ENCODE measurements around the gene CCDC68.

The CCDC68 gene

GRCh38 chr18:54961016-54961423, 1.8 kb upstream of the CCDC68 start:
- DNase-seq (ENCODE audit: low read depth), result no peak

GRCh38 chr18:54960197-54960596, 936 bp upstream of the CCDC68 start:
- DNase-seq (ENCODE audit: low read depth), result no peak

GRCh38 chr18:54957996-54958395, 1.3 kb downstream of the CCDC68 start:
- peak; percentile 22 for DNase-seq (ENCODE audit: low read depth)

DNA sequence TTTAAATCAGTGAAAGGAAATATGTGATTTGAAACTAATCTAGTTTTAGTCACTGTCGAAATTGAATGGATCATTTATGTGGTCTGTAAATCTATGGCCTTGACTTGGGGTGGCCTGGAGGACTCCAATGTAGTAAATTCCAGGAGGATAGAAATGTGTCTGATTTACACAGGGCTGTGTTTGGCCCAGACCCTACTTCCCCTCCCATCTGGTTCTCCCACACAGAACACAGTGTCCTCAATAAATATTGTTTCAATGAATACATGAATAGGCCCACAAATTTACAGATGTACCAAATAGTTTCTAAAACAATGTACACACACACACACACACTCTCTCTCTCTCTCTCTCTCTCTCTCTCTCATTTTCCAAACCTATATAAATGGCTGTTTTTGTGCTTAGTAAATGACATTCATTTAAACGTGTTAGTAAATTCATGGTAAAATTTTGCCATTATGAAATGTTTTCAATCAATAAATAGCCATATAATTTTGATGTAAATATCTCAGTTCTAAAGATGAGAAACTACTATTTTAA, 1.9 kb downstream of the CCDC68 start:
- no peak for DNase-seq (ENCODE audit: low read depth)

DNA sequence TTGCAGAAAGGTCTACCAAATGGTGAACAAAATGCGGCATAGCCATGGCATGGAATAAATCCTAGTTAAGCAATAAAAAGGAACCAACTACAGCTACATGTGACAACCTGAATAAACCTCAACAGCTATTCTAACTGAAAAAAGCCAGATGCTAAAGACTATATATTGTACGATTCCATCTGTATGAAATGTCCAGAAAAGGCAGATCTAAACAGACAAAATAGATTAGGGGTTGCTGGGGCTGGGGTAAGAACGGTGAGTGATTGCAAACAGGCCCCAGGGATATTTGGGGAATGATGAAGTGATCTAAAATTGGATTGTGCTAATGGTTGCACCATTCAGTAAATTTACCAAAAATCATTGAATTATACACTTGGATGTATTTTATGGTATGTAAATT, 2.8 kb downstream of the CCDC68 start:
- no peak for DNase-seq (ENCODE audit: low read depth)

GRCh38 chr18:54952026-54952425, 7.2 kb downstream of the CCDC68 start:
- DNase-seq (ENCODE audit: low read depth), result no peak

DNA sequence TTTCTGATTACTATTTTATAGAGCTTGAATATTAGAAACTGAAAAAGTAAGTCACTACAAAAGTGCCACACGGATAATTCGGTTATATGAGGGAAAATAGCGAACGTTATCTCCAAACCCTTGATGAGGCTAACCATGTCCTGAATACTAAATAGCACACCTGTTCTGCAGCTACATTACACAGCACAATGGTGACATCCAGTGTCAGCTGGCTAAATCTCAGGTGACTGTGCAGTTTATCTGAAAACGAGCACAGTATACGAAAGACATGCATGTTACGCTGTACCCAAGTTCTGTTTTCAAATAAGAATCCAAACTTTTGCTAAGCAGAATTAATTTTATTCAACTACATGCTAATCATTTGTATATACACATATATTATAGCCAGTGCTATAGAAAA, 9.0 kb downstream of the CCDC68 start:
- no peak for DNase-seq (ENCODE audit: low read depth)

GRCh38 chr18:54949588-54949987, 9.7 kb downstream of the CCDC68 start:
- DNase-seq (ENCODE audit: low read depth), result no peak

- DNase-seq (ENCODE audit: low read depth), result no peak
Measured at GRCh38 chr18:54948350-54948837, 10.9 kb downstream of the CCDC68 start.

DNA sequence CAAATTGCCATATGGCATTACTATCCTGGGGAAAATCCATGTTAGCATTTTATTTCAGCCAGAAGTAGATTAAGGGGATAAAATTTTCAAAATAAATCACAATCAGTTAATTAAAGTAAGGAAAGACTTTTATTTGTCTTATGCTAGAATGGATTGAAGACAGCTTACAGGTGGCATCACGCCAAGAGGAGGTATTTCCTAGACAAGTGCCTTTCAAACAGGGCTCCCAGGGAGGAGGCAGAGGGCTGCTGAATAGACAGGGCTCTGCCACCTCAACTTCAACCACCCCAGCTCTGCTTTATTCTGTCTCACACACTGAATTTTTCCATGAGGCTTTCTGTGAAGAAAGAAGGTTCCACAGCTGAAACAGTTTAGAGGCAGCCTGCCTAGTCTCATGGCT, 12.2 kb downstream of the CCDC68 start:
- no peak for DNase-seq (ENCODE audit: low read depth)

GRCh38 chr18:54946149-54946581, 13.1 kb downstream of the CCDC68 start:
- peak; percentile 42 for DNase-seq (ENCODE audit: low read depth)

DNA sequence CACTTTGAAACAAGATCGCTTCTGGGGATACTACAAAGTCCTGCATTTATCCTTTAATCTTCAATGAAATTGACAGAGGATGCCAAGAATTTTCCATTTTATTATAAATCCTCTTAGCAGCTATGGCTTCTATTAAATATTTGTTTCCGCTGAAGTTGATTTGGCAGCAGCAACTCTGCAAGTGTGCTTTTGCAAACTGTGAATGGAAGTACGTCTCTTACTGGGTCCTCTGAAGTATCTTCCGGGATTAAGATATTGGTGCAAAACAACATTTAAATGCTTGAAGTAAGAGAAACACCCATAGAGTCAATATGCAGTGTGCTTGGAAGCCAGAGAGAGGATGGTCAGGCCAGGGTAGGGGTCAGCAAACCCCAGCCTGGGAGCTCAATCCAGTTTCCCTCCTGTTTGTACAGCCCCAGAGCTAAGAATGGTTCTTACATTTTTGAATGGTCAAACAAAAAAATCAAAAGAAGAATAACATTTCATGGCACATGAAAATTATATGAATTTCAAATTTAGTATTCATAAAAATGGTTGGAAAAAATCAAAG, 13.6 kb downstream of the CCDC68 start:
- DNase-seq (ENCODE audit: low read depth), result no peak

DNA sequence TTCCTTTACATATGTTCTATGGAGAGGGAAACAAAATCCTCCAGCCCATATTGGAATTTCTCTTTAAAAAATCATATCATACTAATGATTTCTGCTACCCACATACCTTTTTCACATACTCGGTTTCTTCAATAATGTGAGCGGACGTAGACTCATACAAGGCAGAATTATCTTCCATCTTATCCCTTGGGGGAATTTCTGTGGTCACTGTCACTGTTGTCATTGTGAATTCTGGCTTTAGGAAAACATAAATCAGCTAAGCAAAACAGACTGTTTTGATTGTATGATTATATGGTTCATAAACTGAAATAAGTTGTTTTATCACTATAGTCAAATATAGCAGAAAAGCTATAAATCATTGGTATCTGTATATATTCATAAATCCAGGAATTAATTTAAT, 16.7 kb downstream of the CCDC68 start:
- no peak for DNase-seq (ENCODE audit: low read depth)

DNA sequence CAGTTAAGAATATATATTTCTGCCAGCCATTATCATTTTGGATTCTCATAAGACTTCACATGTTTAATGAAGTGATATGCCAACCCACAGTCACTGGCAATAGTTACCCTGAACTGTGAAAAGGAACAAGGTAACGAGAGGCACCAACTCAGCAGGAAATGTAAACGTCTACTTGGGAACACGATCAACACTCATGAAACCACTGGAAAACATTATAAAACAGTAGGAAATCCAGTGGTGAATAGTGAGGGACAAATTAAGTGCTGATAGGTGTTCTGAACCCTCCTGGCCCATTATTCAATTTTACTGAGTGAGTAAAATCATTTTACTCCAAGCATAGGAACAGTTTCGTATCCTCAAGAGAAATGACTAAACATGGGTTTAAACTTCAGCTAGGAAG, 17.1 kb downstream of the CCDC68 start:
- DNase-seq (ENCODE audit: low read depth), result no peak

- peak; percentile 57 for DNase-seq (ENCODE audit: low read depth)
Measured at GRCh38 chr18:54939361-54939917, 19.8 kb downstream of the CCDC68 start.

DNA sequence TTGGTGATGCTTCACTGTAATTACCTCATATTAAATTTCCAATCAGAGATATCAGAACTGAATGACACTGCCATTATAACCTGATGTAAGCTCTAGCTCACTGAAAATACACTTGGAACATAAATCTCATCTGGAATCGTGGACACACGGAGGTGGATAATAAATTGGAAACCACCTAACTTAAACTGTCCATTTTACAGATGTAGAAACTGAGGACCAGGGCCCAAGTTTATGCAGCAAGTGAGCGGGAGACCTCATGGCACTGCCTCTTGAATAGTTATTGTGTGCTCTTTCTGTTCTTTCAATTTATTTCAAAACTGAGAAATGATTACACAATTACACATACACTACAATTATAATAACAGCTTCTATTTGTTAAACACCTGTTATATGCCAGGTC, 20.8 kb downstream of the CCDC68 start:
- no peak for DNase-seq (ENCODE audit: low read depth)

GRCh38 chr18:54932472-54932871, 26.8 kb downstream of the CCDC68 start:
- DNase-seq (ENCODE audit: low read depth), result no peak

- no peak for DNase-seq (ENCODE audit: low read depth)
Measured at GRCh38 chr18:54931152-54931551, 28.1 kb downstream of the CCDC68 start.

DNA sequence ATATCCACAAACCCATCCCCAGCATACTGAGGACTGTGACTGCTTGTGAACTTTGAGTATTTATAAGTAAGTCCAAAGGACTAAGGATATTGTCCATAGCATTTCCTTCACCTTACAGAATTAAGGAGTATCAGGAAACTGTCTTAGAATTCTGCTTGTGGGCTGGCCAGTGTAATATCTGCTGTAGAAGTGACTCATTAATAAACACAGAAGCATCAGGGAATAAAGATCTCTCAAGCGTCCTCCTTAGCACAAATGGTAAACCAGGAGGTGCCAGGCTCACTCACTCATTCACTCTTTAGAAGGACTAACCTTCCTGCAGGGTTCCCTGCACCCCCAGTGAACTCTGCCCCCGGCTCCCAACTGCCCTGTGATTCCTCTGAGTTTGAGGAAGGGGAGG, 31.0 kb downstream of the CCDC68 start:
- peak; percentile 33 for DNase-seq (ENCODE audit: low read depth)

GRCh38 chr18:54926593-54927325, 32.5 kb downstream of the CCDC68 start:
- DNase-seq (ENCODE audit: low read depth), result peak; percentile 62

- peak; percentile 58 for DNase-seq (ENCODE audit: low read depth)
Measured at GRCh38 chr18:54924948-54925347, 34.3 kb downstream of the CCDC68 start.

DNA sequence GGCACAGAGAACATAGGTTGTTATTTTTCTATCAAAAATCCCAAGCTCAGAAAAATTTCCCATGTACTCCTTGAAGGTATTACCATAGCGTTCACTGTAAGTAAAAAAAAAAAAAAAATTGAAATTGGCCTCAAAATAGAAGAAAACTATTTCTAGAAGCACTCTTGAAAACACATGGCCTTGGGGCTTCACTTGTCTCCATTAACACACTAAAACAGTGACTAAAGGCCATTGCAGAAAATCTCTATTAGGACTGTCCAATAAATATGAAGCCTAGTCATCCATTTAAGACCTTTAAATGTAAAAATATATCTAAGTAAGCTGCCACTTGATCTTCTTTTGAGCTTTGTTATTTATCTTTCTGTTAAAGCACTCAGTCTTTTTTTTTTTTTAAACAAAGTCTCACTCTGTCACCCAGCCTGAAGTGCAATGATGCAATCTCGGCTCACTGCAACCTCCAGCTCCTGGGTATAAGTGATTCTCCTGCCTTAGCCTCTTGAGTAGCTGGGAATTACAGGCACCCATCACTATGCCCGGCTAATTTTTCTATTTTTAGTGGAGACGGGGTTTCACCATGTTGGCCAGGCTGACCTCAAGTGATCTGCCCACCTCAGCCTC, 35.8 kb downstream of the CCDC68 start:
- no peak for DNase-seq (ENCODE audit: low read depth)

DNA sequence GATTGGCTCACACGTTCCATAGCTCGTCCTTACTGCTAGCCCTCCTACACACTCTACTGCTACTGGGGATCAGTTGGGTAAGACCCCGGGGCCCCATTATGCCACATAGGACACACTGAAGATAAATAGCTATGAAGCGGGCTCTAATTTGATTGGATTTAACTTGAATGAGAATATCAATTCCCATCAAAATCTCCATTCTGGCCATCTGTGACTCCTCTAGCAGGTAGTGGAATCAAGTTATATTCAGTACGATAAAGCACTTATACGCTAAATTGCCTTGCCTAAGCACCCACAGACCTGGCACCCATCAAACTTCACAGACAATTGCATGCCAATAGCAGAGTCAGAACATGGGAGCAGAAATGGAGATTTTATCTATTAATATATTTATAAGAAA, 39.8 kb downstream of the CCDC68 start:
- DNase-seq (ENCODE audit: low read depth), result no peak

Measured in ELR (cell line).